SU-DHL-6 (cell line): ENCODE measurements around the gene RDH13.

Experiments
- H2AFZ ChIP-seq: fragments of 200-600 bp; sonication (generic); 2 replicates; pipeline ENCODE4 v1.6.1; 2014; ENCODE audit warnings: low read depth, mild to moderate bottlenecking, moderate library complexity, mixed read lengths, antibody characterized with exemption, low read length; ENCODE audit not compliant: severe bottlenecking
- H3F3A ChIP-seq: fragments of 200-600 bp; shearing (Covaris generic); 2 replicates; pipeline ENCODE4 v1.6.0; 2016; ENCODE audit warnings: antibody characterized with exemption, mild to moderate bottlenecking; ENCODE audit not compliant: insufficient read depth
- H3K27ac ChIP-seq: fragments of 200-600 bp; sonication (generic); 2 replicates; pipeline ENCODE4 v1.5.1; 2016; ENCODE audit warnings: low read depth, mild to moderate bottlenecking, low read length, moderate library complexity, mixed read lengths
- H3K27me3 ChIP-seq: fragments of 200-600 bp; sonication (generic), shearing (Covaris generic); 2 replicates; pipeline ENCODE4 v1.6.0; 2014; ENCODE audit warnings: mild to moderate bottlenecking, low read length
- H3K36me3 ChIP-seq: fragments of 200-600 bp; sonication (generic); 2 replicates; pipeline ENCODE4 v1.6.1; 2014; ENCODE audit warnings: mild to moderate bottlenecking, low read length, mixed read lengths
- H3K4me2 ChIP-seq: fragments of 300-600, 200-600 bp; shearing (Covaris generic), sonication (generic); 2 replicates; pipeline ENCODE4 v1.6.0; 2014; ENCODE audit warnings: low read length, low read depth, mild to moderate bottlenecking; ENCODE audit not compliant: poor library complexity, severe bottlenecking
- H3K4me3 ChIP-seq: fragments of 200-600 bp; sonication (generic); 2 replicates; pipeline ENCODE4 v1.5.1; 2014; ENCODE audit warnings: antibody characterized with exemption, low read length, mild to moderate bottlenecking, mixed read lengths; ENCODE audit not compliant: insufficient read depth, poor library complexity, severe bottlenecking
- H3K79me2 ChIP-seq: fragments of 200-600 bp; sonication (generic); 2 replicates; pipeline ENCODE4 v1.6.1; 2014; ENCODE audit warnings: mild to moderate bottlenecking, low read length, moderate library complexity; ENCODE audit not compliant: insufficient read depth
- H3K9ac ChIP-seq: fragments of 200-600 bp; sonication (generic); 2 replicates; pipeline ENCODE4 v1.7.0; 2014; ENCODE audit warnings: mild to moderate bottlenecking, low read length
- H3K9me2 ChIP-seq: fragments of 200-600 bp; sonication (generic); replicated peaks from 2 replicates; pipeline ENCODE4 v1.6.1; 2014; ENCODE audit warnings: low read length; ENCODE audit not compliant: insufficient read depth
- H3K9me3 ChIP-seq: fragments of 200-600 bp; sonication (generic); 2 replicates; pipeline ENCODE4 v1.6.1; 2014; ENCODE audit warnings: low read length, mixed read lengths; ENCODE audit not compliant: insufficient read depth
- H4K20me1 ChIP-seq: fragments of 200-600 bp; sonication (generic); 2 replicates; pipeline ENCODE4 v1.6.1; 2014; ENCODE audit warnings: low read depth, mild to moderate bottlenecking, antibody characterized with exemption, low read length, moderate library complexity, mixed read lengths
- EZH2phosphoT487 ChIP-seq: fragments of 200-600 bp; sonication (generic), shearing (Covaris generic); conservative IDR thresholded peaks from 2 replicates; pipeline ENCODE4 v1.6.1; 2018; ENCODE audit warnings: mild to moderate bottlenecking, antibody characterized with exemption, low read length, moderate library complexity, mixed read lengths
- TF ChIP-seq, protein P1 (sequence below): fragments of 200-600 bp; sonication (generic); IDR thresholded peaks from one replicate; pipeline ENCODE4 v1.5.1; 2017; ENCODE audit warnings: antibody characterized with exemption, mild to moderate bottlenecking, low read length, moderate library complexity; ENCODE audit not compliant: insufficient read depth, poor library complexity, severe bottlenecking

The RDH13 gene

DNA sequence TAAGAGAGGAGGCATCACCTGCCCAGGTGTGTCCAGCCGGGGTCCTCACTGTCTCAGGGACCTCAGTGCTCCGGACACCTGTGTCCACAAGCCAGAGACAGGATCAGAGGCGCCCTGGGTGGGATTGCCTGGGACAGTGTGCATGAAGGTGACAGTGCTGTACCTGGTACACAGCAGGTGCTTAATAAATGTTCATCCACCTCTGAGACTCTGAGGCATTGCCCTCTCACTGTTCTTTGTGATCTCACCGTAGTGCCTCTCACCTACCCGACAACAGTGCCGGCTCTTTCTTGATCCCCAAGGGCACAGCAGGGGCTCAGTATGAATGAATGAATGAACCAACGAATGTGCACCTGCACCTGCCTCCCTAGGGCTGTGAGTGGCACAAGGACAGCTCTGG, 9.2 kb downstream of the RDH13 start:
- no peaks in the 10 kb centered on the region; the same call in 1 of the 2 replicates for H3K79me2 ChIP-seq
- H3K9me2 ChIP-seq, result no peaks in the 10 kb centered on the region
- no peaks in the 10 kb centered on the region for H3K9me3 ChIP-seq
- H2AFZ ChIP-seq, result no peak overlapping the region
- TF ChIP-seq, protein P1, sequence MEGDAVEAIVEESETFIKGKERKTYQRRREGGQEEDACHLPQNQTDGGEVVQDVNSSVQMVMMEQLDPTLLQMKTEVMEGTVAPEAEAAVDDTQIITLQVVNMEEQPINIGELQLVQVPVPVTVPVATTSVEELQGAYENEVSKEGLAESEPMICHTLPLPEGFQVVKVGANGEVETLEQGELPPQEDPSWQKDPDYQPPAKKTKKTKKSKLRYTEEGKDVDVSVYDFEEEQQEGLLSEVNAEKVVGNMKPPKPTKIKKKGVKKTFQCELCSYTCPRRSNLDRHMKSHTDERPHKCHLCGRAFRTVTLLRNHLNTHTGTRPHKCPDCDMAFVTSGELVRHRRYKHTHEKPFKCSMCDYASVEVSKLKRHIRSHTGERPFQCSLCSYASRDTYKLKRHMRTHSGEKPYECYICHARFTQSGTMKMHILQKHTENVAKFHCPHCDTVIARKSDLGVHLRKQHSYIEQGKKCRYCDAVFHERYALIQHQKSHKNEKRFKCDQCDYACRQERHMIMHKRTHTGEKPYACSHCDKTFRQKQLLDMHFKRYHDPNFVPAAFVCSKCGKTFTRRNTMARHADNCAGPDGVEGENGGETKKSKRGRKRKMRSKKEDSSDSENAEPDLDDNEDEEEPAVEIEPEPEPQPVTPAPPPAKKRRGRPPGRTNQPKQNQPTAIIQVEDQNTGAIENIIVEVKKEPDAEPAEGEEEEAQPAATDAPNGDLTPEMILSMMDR, result no peak
- TF ChIP-seq EZH2phosphoT487, result no peak
- H3K27ac ChIP-seq, result no peak overlapping the region
- no peak overlapping the region for H3K4me2 ChIP-seq
- peaks cover 11% of the 10 kb centered on the region for H3K36me3 ChIP-seq
- H3F3A ChIP-seq, result peaks cover 4% of the 10 kb centered on the region; the same call in 1 of the 2 replicates
- H3K9ac ChIP-seq, result no peak overlapping the region
- no peaks in the 10 kb centered on the region for H4K20me1 ChIP-seq
- no peak overlapping the region for H3K4me3 ChIP-seq
- H3K27me3 ChIP-seq, result no peaks in the 10 kb centered on the region

DNA sequence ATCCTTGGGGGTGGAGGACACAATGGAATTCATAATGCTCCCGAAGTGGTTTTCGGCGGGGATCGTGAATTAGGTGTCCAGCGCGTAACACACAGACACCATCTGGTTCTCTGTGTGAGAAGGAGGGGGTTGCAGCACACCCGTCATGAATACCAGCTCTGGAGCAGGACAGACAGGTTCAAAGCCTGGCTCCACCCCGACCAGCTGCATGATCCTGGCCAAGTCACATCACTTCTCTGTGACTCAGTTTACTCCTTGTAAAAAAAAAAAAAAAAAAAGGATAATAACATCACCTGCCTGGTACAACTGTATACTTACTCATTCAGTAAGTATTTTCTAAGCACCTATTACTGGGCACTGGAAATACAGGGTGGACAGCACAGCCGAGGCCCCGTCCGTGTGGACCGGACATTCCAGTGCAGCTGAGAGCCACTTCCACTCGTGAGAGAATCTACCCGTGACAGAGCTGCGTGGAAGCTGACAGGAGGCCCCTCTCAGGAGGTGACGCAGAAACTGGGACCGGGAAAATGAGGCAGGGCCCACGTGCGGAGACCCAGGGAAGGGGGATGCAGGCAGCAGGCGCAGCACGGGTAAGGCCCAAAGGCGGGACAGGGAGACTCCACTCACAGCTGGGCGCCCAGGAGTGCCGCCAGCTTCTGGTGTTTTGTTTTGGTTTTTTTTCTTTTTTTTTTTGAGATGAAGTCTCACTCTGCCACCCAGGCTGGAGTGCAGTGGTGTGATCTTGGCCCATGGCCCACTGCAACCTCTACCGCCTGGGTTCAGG, 12.0 kb downstream of the RDH13 start:
- H3K27me3 ChIP-seq, result no peaks in the 10 kb centered on the region
- H3K79me2 ChIP-seq, result no peaks in the 10 kb centered on the region; the same call in 1 of the 2 replicates
- H2AFZ ChIP-seq, result no peak overlapping the region
- no peak overlapping the region for H3K4me2 ChIP-seq
- H3K9me2 ChIP-seq, result no peaks in the 10 kb centered on the region
- no peaks in the 10 kb centered on the region for H3K9me3 ChIP-seq
- no peak overlapping the region for H3K9ac ChIP-seq
- H3K27ac ChIP-seq, result no peak overlapping the region
- peaks cover 4% of the 10 kb centered on the region; the same call in 1 of the 2 replicates for H3F3A ChIP-seq
- H3K4me3 ChIP-seq, result no peak overlapping the region
- TF ChIP-seq, protein P1, result no peak
- no peak for TF ChIP-seq EZH2phosphoT487
- no peaks in the 10 kb centered on the region for H3K36me3 ChIP-seq
- no peaks in the 10 kb centered on the region for H4K20me1 ChIP-seq

DNA sequence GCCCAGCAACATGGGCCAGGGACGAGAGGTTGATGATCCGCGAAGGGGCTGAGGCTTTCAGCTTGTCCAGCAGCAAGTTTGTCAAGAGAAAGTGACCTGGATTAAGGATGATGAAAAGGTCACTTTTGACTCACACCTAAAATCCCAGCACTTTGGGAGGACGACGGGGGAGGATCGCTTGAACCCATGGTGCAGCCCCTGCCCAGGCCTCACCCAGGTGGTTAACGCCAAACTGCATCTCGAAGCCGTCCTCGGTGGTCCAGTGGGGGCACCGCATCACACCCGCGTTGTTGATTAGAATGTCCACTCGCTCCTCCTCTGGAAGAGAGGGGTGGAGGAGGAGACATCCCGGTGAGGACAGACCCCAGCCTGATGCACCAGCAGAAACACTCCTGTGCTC, 14.5 kb downstream of the RDH13 start:
- Histone ChIP-seq H3K27me3 (no peaks in the 10 kb centered on the region), H2AFZ (no peak overlapping the region), H3K4me2 (no peak overlapping the region), H3K27ac (no peak overlapping the region), H3K9ac (no peak overlapping the region), H3K9me2 (no peaks in the 10 kb centered on the region), H3F3A (no peaks in the 10 kb centered on the region; the same call in 1 of the 2 replicates), H3K79me2 (no peaks in the 10 kb centered on the region), H3K9me3 (no peaks in the 10 kb centered on the region), H3K4me3 (no peak overlapping the region), H3K36me3 (no peaks in the 10 kb centered on the region), H4K20me1 (no peaks in the 10 kb centered on the region)
- no peak for TF ChIP-seq EZH2phosphoT487
- TF ChIP-seq, protein P1, result no peak
